SK-N-SH (cell line): ENCODE data around the gene HMGXB3. TPM values are rescaled to one million over a fixed set of nuclear protein-coding genes. Genes with fewer than 3 reads are reported as not detected.

Experiments
- CTCF ChIA-PET: fragments of 300-600, 350-600 bp; formaldehyde crosslinking; extraction: SDS; loops from one replicate; lab custom pipeline; 2021; lab: Yijun Ruan, JAX
- POLR2A ChIA-PET: fragments of 350-600 bp; sonication (Branson Sonifier 250); formaldehyde crosslinking; extraction: SDS; loops from one replicate; lab custom pipeline; 2020; ENCODE audit warnings: antibody characterized with exemption, inconsistent platforms; lab: Yijun Ruan, JAX
- DNase-seq: peaks from one replicate; pipeline ENCODE4 v3.0.0; 2012
- H2AFZ ChIP-seq: fragments of 200-600 bp; sonication (generic); 2 replicates; pipeline ENCODE4 v1.8.1; 2016; ENCODE audit warnings: antibody characterized with exemption, mild to moderate bottlenecking, low read depth
- H3F3A ChIP-seq: fragments of 200-600 bp; sonication (generic); replicated peaks from 2 replicates; pipeline ENCODE3; 2016; ENCODE audit warnings: antibody characterized with exemption, mild to moderate bottlenecking; ENCODE audit not compliant: insufficient read depth
- H3K27ac ChIP-seq, 2 experiments: fragments of 200-500 bp in 1 of 2; fragments of 200-600 bp in 1 of 2; sonication (Bioruptor generic) in 1 of 2; sonication (generic), shearing (Covaris generic) in 1 of 2; 2 replicates each; pipeline versions ENCODE4 v1.5.1 to v1.6.1; 2014 to 2016; ENCODE audit warnings: low read depth in 2 of 2, inconsistent platforms in 1 of 2, low read length in 1 of 2, mild to moderate bottlenecking in 1 of 2, mixed read lengths in 1 of 2
- H3K27me3 ChIP-seq: fragments of 200-600 bp; sonication (generic), shearing (Covaris generic); 2 replicates; pipeline ENCODE4 v1.6.1; 2016; ENCODE audit warnings: mixed run types; ENCODE audit not compliant: insufficient read depth
- H3K36me3 ChIP-seq, 2 experiments: fragments of 200-500 bp in 1 of 2; fragments of 200-600 bp in 1 of 2; sonication (Bioruptor generic) in 1 of 2; sonication (generic) in 1 of 2; replicated peaks in 1 of 2; 2 replicates each; pipeline versions ENCODE3 to v1.5.1; 2014 to 2016; ENCODE audit warnings: low read length in 1 of 2, mild to moderate bottlenecking in 1 of 2; ENCODE audit not compliant: insufficient read depth in 2 of 2, control insufficient read depth in 1 of 2
- H3K4me1 ChIP-seq, 2 experiments: fragments of 200-500 bp in 1 of 2; fragments of 200-600 bp in 1 of 2; sonication (Bioruptor generic) in 1 of 2; sonication (generic), shearing (Covaris generic) in 1 of 2; 2 replicates each; pipeline versions ENCODE4 v1.5.1 to v1.6.1; 2014 to 2016; ENCODE audit warnings: low read depth in 1 of 2, low read length in 1 of 2, mixed run types in 1 of 2; ENCODE audit not compliant: insufficient read depth in 2 of 2, control insufficient read depth in 1 of 2
- H3K4me2 ChIP-seq: fragments of 200-600 bp; sonication (generic), shearing (Covaris generic); 2 replicates; pipeline ENCODE4 v1.6.1; 2017; ENCODE audit warnings: mixed run types
- H3K4me3 ChIP-seq, 2 experiments: fragments of 200-500 bp in 1 of 2; fragments of 200-600 bp in 1 of 2; sonication (Bioruptor generic) in 1 of 2; sonication (generic), shearing (Covaris generic) in 1 of 2; 2 replicates each; pipeline versions ENCODE4 v1.5.1 to v1.8.1; 2014 to 2016; ENCODE audit warnings: low read depth in 2 of 2, inconsistent platforms in 1 of 2, low read length in 1 of 2, mild to moderate bottlenecking in 1 of 2, mixed read lengths in 1 of 2, moderate library complexity in 1 of 2
- H3K79me2 ChIP-seq: fragments of 200-600 bp; sonication (generic); 2 replicates; pipeline ENCODE4 v1.8.1; 2017; ENCODE audit warnings: mild to moderate bottlenecking; ENCODE audit not compliant: insufficient read depth
- H3K9ac ChIP-seq: fragments of 200-600 bp; sonication (generic); 2 replicates; pipeline ENCODE4 v1.6.1; 2017; ENCODE audit warnings: mixed run types
- H3K9me2 ChIP-seq: fragments of 200-600 bp; sonication (generic); 2 replicates; pipeline ENCODE4 v1.6.1; 2017; ENCODE audit warnings: mixed run types
- H3K9me3 ChIP-seq: fragments of 200-600 bp; sonication (generic); 2 replicates; pipeline ENCODE4 v1.6.1; 2017; ENCODE audit warnings: mixed run types, mild to moderate bottlenecking, moderate library complexity
- H4K20me1 ChIP-seq: fragments of 200-600 bp; sonication (generic); 2 replicates; pipeline ENCODE4 v1.6.1; 2017; ENCODE audit warnings: mild to moderate bottlenecking, mixed run types; ENCODE audit not compliant: insufficient read depth
- ELF1 ChIP-seq: IDR thresholded peaks from 2 replicates; pipeline ENCODE4 v1.4.0; 2012
- FOSL2 ChIP-seq: IDR thresholded peaks from 2 replicates; pipeline ENCODE4 v1.4.0; 2012; ENCODE audit warnings: low read depth, mild to moderate bottlenecking, moderate library complexity, borderline replicate concordance
- JUND ChIP-seq: IDR thresholded peaks from 2 replicates; pipeline ENCODE4 v1.4.0; 2012
- MAX ChIP-seq: IDR thresholded peaks from 2 replicates; pipeline ENCODE4 v1.4.0; 2012; ENCODE audit warnings: low read depth
- MXI1 ChIP-seq: IDR thresholded peaks from 2 replicates; pipeline ENCODE4 v1.6.1; 2012; ENCODE audit warnings: mild to moderate bottlenecking, low read depth, low read length, improper control_type of control experiment
- NFIC ChIP-seq: IDR thresholded peaks from 2 replicates; pipeline ENCODE4 v1.4.0; 2012; ENCODE audit warnings: borderline replicate concordance
- RCOR1 ChIP-seq: fragments of 150-350 bp; IDR thresholded peaks from 2 replicates; pipeline ENCODE4 v1.6.1; 2017; ENCODE audit warnings: antibody characterized with exemption, low read length
- REST ChIP-seq: IDR thresholded peaks from 2 replicates; pipeline ENCODE4 v1.6.1; 2012; ENCODE audit warnings: mild to moderate bottlenecking, low read depth, low read length, moderate library complexity
- SIN3A ChIP-seq: IDR thresholded peaks from 2 replicates; pipeline ENCODE4 v1.6.1; 2012; ENCODE audit warnings: low read depth, mild to moderate bottlenecking, low read length, moderate library complexity, borderline replicate concordance
- TAF1 ChIP-seq: IDR thresholded peaks from 2 replicates; pipeline ENCODE4 v1.6.1; 2012; ENCODE audit warnings: low read depth, mild to moderate bottlenecking, low read length, moderate library complexity, borderline replicate concordance
- TEAD4 ChIP-seq: IDR thresholded peaks from 2 replicates; pipeline ENCODE4 v1.4.0; 2012; ENCODE audit warnings: mild to moderate bottlenecking, borderline replicate concordance; ENCODE audit not compliant: insufficient read depth
- USF1 ChIP-seq: IDR thresholded peaks from 2 replicates; pipeline ENCODE4 v1.4.0; 2012; ENCODE audit warnings: low read depth, borderline replicate concordance
- USF2 ChIP-seq: fragments of 150-350 bp; IDR thresholded peaks from 2 replicates; pipeline ENCODE4 v1.6.1; 2017; ENCODE audit warnings: antibody characterized with exemption, low read length, low read depth, borderline replicate concordance
- YY1 ChIP-seq: IDR thresholded peaks from 2 replicates; pipeline ENCODE4 v1.4.0; 2012; ENCODE audit warnings: low read depth, mild to moderate bottlenecking
- WGBS: methylation state at CpG from one replicate; pipeline ENCODE4 v1.1.6; 2017; ENCODE audit warnings: low lambda C conversion rate; 5-methylcytosine and 5-hydroxymethylcytosine counted together
- polyA plus RNA-seq, 3 experiments: library from polyadenylated mRNA; depleted of rRNA; stranded (reverse); fragments of >200 nt; gene quantifications; 2 replicates each; pipeline ENCODE4 v1.2.3, GENCODE V29; 2012
- TF ChIP-seq, protein P1 (sequence below): IDR thresholded peaks from 2 replicates; pipeline ENCODE4 v1.4.0; 2012; ENCODE audit warnings: low read depth, borderline replicate concordance

Gene HMGXB3
- polyA plus RNA-seq, 1 of the 3 experiments (the other 2 are of a cell fraction) = 28.8 TPM

GRCh38 chr5:150052226-150052955, 51.9 kb downstream of the HMGXB3 start:
- peak overlapping the region; percentile 14 to 65; a peak in 3 of 4 replicates for H3K27ac ChIP-seq
- peaks cover 44 to 77% of the 10 kb centered on the region in 2 experiments for H3K36me3 ChIP-seq
- peak overlapping the region; percentile 10; the same call in 1 of the 2 replicates for H3K9ac ChIP-seq
- H3K79me2 ChIP-seq = no peaks in the 10 kb centered on the region
- TF ChIP-seq NFIC = no peak
- no peak for TF ChIP-seq YY1
- TF ChIP-seq USF2 = no peak
- TF ChIP-seq TEAD4 = no peak
- TF ChIP-seq REST = no peak
- no peak for TF ChIP-seq MXI1
- TF ChIP-seq MAX = no peak
- TF ChIP-seq TAF1 = no peak
- TF ChIP-seq USF1 = no peak
- TF ChIP-seq ELF1 = no peak
- TF ChIP-seq, protein P1, sequence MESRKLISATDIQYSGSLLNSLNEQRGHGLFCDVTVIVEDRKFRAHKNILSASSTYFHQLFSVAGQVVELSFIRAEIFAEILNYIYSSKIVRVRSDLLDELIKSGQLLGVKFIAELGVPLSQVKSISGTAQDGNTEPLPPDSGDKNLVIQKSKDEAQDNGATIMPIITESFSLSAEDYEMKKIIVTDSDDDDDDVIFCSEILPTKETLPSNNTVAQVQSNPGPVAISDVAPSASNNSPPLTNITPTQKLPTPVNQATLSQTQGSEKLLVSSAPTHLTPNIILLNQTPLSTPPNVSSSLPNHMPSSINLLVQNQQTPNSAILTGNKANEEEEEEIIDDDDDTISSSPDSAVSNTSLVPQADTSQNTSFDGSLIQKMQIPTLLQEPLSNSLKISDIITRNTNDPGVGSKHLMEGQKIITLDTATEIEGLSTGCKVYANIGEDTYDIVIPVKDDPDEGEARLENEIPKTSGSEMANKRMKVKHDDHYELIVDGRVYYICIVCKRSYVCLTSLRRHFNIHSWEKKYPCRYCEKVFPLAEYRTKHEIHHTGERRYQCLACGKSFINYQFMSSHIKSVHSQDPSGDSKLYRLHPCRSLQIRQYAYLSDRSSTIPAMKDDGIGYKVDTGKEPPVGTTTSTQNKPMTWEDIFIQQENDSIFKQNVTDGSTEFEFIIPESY = no peak
- no peak for TF ChIP-seq SIN3A
- TF ChIP-seq JUND = no peak
- TF ChIP-seq RCOR1 = no peak
- TF ChIP-seq FOSL2 = no peak
- TF ChIP-seq, all 33 proteins: peak for 0
- WGBS = 86% methylated on average over 5 of the region's 6 CpGs
- Histone ChIP-seq H3K9me3 (no peaks in the 10 kb centered on the region), H2AFZ (no peak overlapping the region), H3F3A (peaks cover 6% of the 10 kb centered on the region), H3K4me1 (peaks cover 0 to 7% of the 10 kb centered on the region in 2 experiments; a peak in 3 of 4 replicates), H3K4me2 (peak overlapping the region; percentile 29; the same call in 1 of the 2 replicates), H3K4me3 (no peak overlapping the region), H3K27me3 (no peaks in the 10 kb centered on the region), H4K20me1 (no peaks in the 10 kb centered on the region), H3K9me2 (no peaks in the 10 kb centered on the region)
- ChIA-PET POLR2A (no interaction called here), CTCF (no interaction called here)
- no peak for DNase-seq
